ENCODE measurements around the gene ALKBH5.

- TF ChIP-seq CTCF (IDR thresholded peaks at IDR 0.05) (no peak), POLR2A (IDR thresholded peaks at IDR 0.05) (no peak)
These were observed 40.3 kb upstream of the ALKBH5 start for GRCh38 chr17:18143044-18143936.
